B cell (primary cell): ENCODE measurements around the gene ORAI3. TPM values are rescaled to one million over a fixed set of nuclear protein-coding genes. Genes with fewer than 3 reads are reported as not detected.

Experiments
- ATAC-seq: fragments of 200-7000 bp; cut with Tn5 transposase; one replicate; pipeline ENCODE4 v1.10.0; 2021; ENCODE audit warnings: low read depth, mild to moderate bottlenecking, moderate number of reproducible peaks, moderate library complexity
- CTCF ChIA-PET: fragments of 350-600 bp; sonication (Branson Sonifier 250); formaldehyde crosslinking; loops from one replicate; lab custom pipeline; 2021; ENCODE audit warnings: antibody characterized with exemption, inconsistent platforms; lab: Charles Lee
- POLR2A ChIA-PET: fragments of 350-600 bp; sonication (Branson Sonifier 250); formaldehyde crosslinking; loops from one replicate; lab custom pipeline; 2021; ENCODE audit warnings: antibody characterized with exemption; lab: Charles Lee
- DNase-seq: peaks from one replicate; pipeline ENCODE4 v3.0.0; 2013
- H2AFZ ChIP-seq: 2 replicates; pipeline ENCODE4 v1.6.1; 2012; ENCODE audit warnings: mild to moderate bottlenecking, low read depth, low read length; ENCODE audit not compliant: insufficient read depth, poor library complexity, severe bottlenecking
- H3K27ac ChIP-seq, 2 donors: 1 replicate in 1 of 2; 2 replicates in 1 of 2; pipeline ENCODE4 v1.5.1; 2012 to 2013; ENCODE audit warnings: low read length in 2 of 2, mild to moderate bottlenecking in 2 of 2, moderate library complexity in 1 of 2
- H3K27me3 ChIP-seq, 4 experiments: fragments of 200-600 bp in 1 of 4; sonication (generic) in 1 of 4; replicated peaks in 1 of 4; 1 replicate in 2 of 4; 2 replicates in 2 of 4; pipeline versions ENCODE4 v1.6.1 to v1.7.0; 2013 to 2016; ENCODE audit warnings: low read length in 3 of 4, mild to moderate bottlenecking in 2 of 4, mixed read lengths in 1 of 4, moderate library complexity in 1 of 4; ENCODE audit not compliant: insufficient read depth in 4 of 4, control insufficient read depth in 3 of 4; ENCODE audit errors: control extremely low read depth in 1 of 4
- H3K36me3 ChIP-seq, 2 experiments: replicated peaks in 1 of 2; 1 replicate in 1 of 2; 2 replicates in 1 of 2; pipeline versions ENCODE4 v1.6.1 to v1.7.1; 2013; ENCODE audit warnings: low read length in 1 of 2; ENCODE audit not compliant: insufficient read depth in 2 of 2, control insufficient read depth in 1 of 2; ENCODE audit errors: control extremely low read depth in 1 of 2, extremely low read depth in 1 of 2
- H3K4me1 ChIP-seq, 2 donors: fragments of 200-600 bp in 1 of 2; sonication (generic) in 1 of 2; 1 replicate in 1 of 2; 2 replicates in 1 of 2; pipeline versions ENCODE4 v1.5.1 to v1.6.1; 2013 to 2017; ENCODE audit warnings: low read length in 2 of 2; ENCODE audit not compliant: control insufficient read depth in 2 of 2, insufficient read depth in 2 of 2
- H3K4me2 ChIP-seq: replicated peaks from 2 replicates; pipeline ENCODE3; 2012; ENCODE audit warnings: mild to moderate bottlenecking, low read depth, low read length; ENCODE audit not compliant: poor library complexity, severe bottlenecking
- H3K4me3 ChIP-seq, 5 experiments: fragments of 200-600 bp in 1 of 5; sonication (generic) in 1 of 5; 1 replicate in 3 of 5; 2 replicates in 2 of 5; pipeline versions ENCODE4 v1.5.1 to v1.7.0; 2011 to 2016; ENCODE audit warnings: low read length in 4 of 5, mild to moderate bottlenecking in 4 of 5, low read depth in 2 of 5, control low read depth in 1 of 5, moderate library complexity in 1 of 5; ENCODE audit not compliant: insufficient read depth in 1 of 5; ENCODE audit errors: control extremely low read depth in 1 of 5, extremely low read depth in 1 of 5
- H3K79me2 ChIP-seq: fragments of 200-600 bp; sonication (generic); one replicate; pipeline ENCODE4 v1.6.0; 2016; ENCODE audit warnings: low read length; ENCODE audit not compliant: control insufficient read depth, insufficient read depth
- H3K9ac ChIP-seq: fragments of 200-600 bp; sonication (generic); 2 replicates; pipeline ENCODE4 v1.6.1; 2017; ENCODE audit warnings: mild to moderate bottlenecking, low read length, moderate library complexity
- H3K9me3 ChIP-seq, 3 donors: one replicate each; pipeline versions ENCODE4 v1.6.1 to v1.7.1; 2013; ENCODE audit warnings: low read length in 2 of 3; ENCODE audit not compliant: control insufficient read depth in 2 of 3, insufficient read depth in 1 of 3; ENCODE audit errors: control extremely low read depth in 1 of 3
- H4K20me1 ChIP-seq: 2 replicates; pipeline ENCODE4 v1.6.0; 2012; ENCODE audit warnings: mild to moderate bottlenecking, low read length; ENCODE audit not compliant: insufficient read depth, control insufficient read depth, poor library complexity, severe bottlenecking
- H3K27ac Mint-ChIP-seq: one replicate; pipeline ENCODE4 v1.8.0; 2021; ENCODE audit warnings: mixed read lengths
- H3K27me3 Mint-ChIP-seq: one replicate; pipeline ENCODE4 v1.8.0; 2021; ENCODE audit warnings: mixed read lengths
- H3K4me1 Mint-ChIP-seq: one replicate; pipeline ENCODE4 v1.8.0; 2021; ENCODE audit warnings: mixed read lengths
- H3K4me3 Mint-ChIP-seq: one replicate; pipeline ENCODE4 v1.8.0; 2021; ENCODE audit warnings: mixed read lengths
- H3K9me3 Mint-ChIP-seq: one replicate; pipeline ENCODE4 v1.8.0; 2022; ENCODE audit warnings: mixed read lengths; ENCODE audit not compliant: insufficient read depth
- EZH2 ChIP-seq: IDR thresholded peaks from 2 replicates; pipeline ENCODE4 v1.6.1; 2012; ENCODE audit warnings: borderline replicate concordance, low read depth, mild to moderate bottlenecking, moderate library complexity, low read length; ENCODE audit not compliant: insufficient read depth, poor library complexity, severe bottlenecking
- WGBS: methylation state at CpG from one replicate; pipeline ENCODE4 v1.1.5; 2013; ENCODE audit warnings: missing lambda C conversion rate; ENCODE audit not compliant: insufficient coverage; 5-methylcytosine and 5-hydroxymethylcytosine counted together
- intact Hi-C: fragments of 100-400 bp; cut with micrococcal nuclease; formaldehyde crosslinking; loops from one replicate; pipeline ENCODE4 v1.10.0; 2022
- polyA minus RNA-seq: library from RNA; depleted of rRNA, polyadenylated mRNA; stranded (reverse); fragments of >200 nt; gene quantifications from 2 replicates; pipeline ENCODE4 v1.2.3, GENCODE V29; 2012
- polyA plus RNA-seq: library from polyadenylated mRNA; depleted of rRNA; stranded (reverse); fragments of >200 nt; gene quantifications from 2 replicates; pipeline ENCODE4 v1.2.3, GENCODE V29; 2012
- total RNA-seq, 2 donors: library from RNA; stranded (reverse); fragments of 120-200 nt in 1 of 2; gene quantifications; 1 replicate in 1 of 2; 2 replicates in 1 of 2; pipeline versions ENCODE4 v1.2.3 to v1.2.4, GENCODE V29; 2013 to 2022
- TF ChIP-seq, protein P1 (sequence below): fragments of 200-600 bp; IDR thresholded peaks from one replicate; pipeline ENCODE4 v1.8.0; 2022; ENCODE audit warnings: antibody characterized with exemption, mild to moderate bottlenecking

The ORAI3 gene
- 51.8 and 55.8 TPM in 2 replicates for total RNA-seq
- 29.7 TPM for total RNA-seq (2013)
- 24.2 and 32.2 TPM in 2 replicates for polyA plus RNA-seq
- polyA minus RNA-seq: 47.2 and 54.1 TPM in 2 replicates

- POLR2A ChIA-PET: interaction anchor here (0.6 to 1.0 kb wide), 7 partner anchors 15 to 1066 kb away, joined by 3 to 10 read pairs (median 3); partner anchors contain the start of gene PRR14
- peak within 1 kb of the TSS; percentile 81 for H3K9ac ChIP-seq
- peak within 1 kb of the TSS; percentile 60 to 93 (median 77) for H3K4me3 ChIP-seq
- intact Hi-C loops: loop anchor here (1.0 to 5.0 kb wide), 4 partner anchors 8 to 920 kb away; partner anchors contain the start of genes CFAP119, FBXL19, RNF40 and SETD1A
- H3K79me2 ChIP-seq: peaks cover 32% of the 10 kb centered on the region
- peak within 1 kb of the TSS; percentile 84 for H2AFZ ChIP-seq
- no peaks in the 10 kb centered on the region for H3K27me3 ChIP-seq
- TF ChIP-seq, protein P1, sequence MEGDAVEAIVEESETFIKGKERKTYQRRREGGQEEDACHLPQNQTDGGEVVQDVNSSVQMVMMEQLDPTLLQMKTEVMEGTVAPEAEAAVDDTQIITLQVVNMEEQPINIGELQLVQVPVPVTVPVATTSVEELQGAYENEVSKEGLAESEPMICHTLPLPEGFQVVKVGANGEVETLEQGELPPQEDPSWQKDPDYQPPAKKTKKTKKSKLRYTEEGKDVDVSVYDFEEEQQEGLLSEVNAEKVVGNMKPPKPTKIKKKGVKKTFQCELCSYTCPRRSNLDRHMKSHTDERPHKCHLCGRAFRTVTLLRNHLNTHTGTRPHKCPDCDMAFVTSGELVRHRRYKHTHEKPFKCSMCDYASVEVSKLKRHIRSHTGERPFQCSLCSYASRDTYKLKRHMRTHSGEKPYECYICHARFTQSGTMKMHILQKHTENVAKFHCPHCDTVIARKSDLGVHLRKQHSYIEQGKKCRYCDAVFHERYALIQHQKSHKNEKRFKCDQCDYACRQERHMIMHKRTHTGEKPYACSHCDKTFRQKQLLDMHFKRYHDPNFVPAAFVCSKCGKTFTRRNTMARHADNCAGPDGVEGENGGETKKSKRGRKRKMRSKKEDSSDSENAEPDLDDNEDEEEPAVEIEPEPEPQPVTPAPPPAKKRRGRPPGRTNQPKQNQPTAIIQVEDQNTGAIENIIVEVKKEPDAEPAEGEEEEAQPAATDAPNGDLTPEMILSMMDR: no peak
- TF ChIP-seq EZH2: no peak
- peak; percentile 76 for ATAC-seq
- H3K4me2 ChIP-seq: peak within 1 kb of the TSS; percentile 94
- Mint-ChIP-seq H3K27ac (peak within 1 kb of the TSS; percentile 92), H3K9me3 (no peaks in the 10 kb centered on the region), H3K4me3 (peak within 1 kb of the TSS; percentile 95), H3K27me3 (no peaks in the 10 kb centered on the region), H3K4me1 (peaks cover 27% of the 10 kb centered on the region)
- H3K36me3 ChIP-seq: peaks cover 0 to 6% of the 10 kb centered on the region in 2 experiments
- 1% methylated on average over 68 of the region's 70 CpGs for WGBS
- H3K27ac ChIP-seq: peak within 1 kb of the TSS; percentile 61 to 78
- peaks cover 0 to 4% (median 0%) of the 10 kb centered on the region in 3 donors for H3K9me3 ChIP-seq
- peaks cover 14 to 36% of the 10 kb centered on the region in 2 donors for H3K4me1 ChIP-seq
- DNase-seq: peak; percentile 85
- CTCF ChIA-PET: interaction anchor here (0.6 to 1.4 kb wide), 5 partner anchors 23 to 470 kb away, joined by 3 to 4 read pairs (median 3); no protein-coding TSS in a partner anchor
- peaks cover 29% of the 10 kb centered on the region for H4K20me1 ChIP-seq
Measured at GRCh38 chr16:30948667-30949649, at the start of gene ORAI3. Gene ORAI3, plus strand, starts transcription at chr16:30949068. Its CDS starts 222 bp downstream, at chr16:30949290.
